HepG2 (cell line): ENCODE data around the gene COQ8A. TPM values are rescaled to one million over a fixed set of nuclear protein-coding genes. Genes with fewer than 3 reads are reported as not detected.

Experiments
- HNRNPH1 ChIP-seq: fragments of 200-400 bp; formaldehyde crosslinking; optimal IDR thresholded peaks from 2 replicates; pipeline ENCODE3; 2017; ENCODE audit warnings: mild to moderate bottlenecking, low read depth, low read length
- ZNF598 ChIP-seq: sonication (generic); formaldehyde crosslinking; IDR thresholded peaks from 2 replicates; pipeline ENCODE4 v1.5.1; 2020; ENCODE audit warnings: mild to moderate bottlenecking, missing genetic modification reagents, borderline replicate concordance
- ZNF772 ChIP-seq: sonication (generic); formaldehyde crosslinking; IDR thresholded peaks from 2 replicates; pipeline ENCODE4 v1.5.0; 2020; ENCODE audit warnings: mild to moderate bottlenecking, missing genetic modification reagents
- ZSCAN22 ChIP-seq: sonication (generic); formaldehyde crosslinking; IDR thresholded peaks from 2 replicates; pipeline ENCODE4 v1.4.0; 2020; ENCODE audit warnings: mild to moderate bottlenecking, missing genetic modification reagents
- polyA plus RNA-seq, 8 experiments: library from polyadenylated mRNA; depleted of rRNA in 3 of 8; stranded (reverse) in 7 of 8; unstranded in 1 of 8; fragments of >200 nt; fragmentation: Illumina TruSeq in 4 of 8; extraction: Trizol in 4 of 8; gene quantifications; 2 replicates each; pipeline versions ENCODE4 v1.2.1 to v1.2.3, GENCODE V29; 2011 to 2016; ENCODE audit warnings: low read depth in 4 of 8, missing spikeins in 1 of 8, mixed read lengths in 1 of 8; ENCODE audit not compliant: insufficient read depth in 1 of 8
- total RNA-seq, 5 experiments: library from RNA; depleted of rRNA; stranded (reverse); fragments of >200 nt; fragmentation: Illumina TruSeq; extraction: Trizol; gene quantifications; 2 replicates each; pipeline ENCODE4 v1.2.3, GENCODE V29; 2016; ENCODE audit warnings: low read depth in 1 of 5
- TF ChIP-seq, protein P1 (sequence below): sonication (generic); formaldehyde crosslinking; IDR thresholded peaks from 2 replicates; pipeline ENCODE4 v1.4.0; 2020; ENCODE audit warnings: mild to moderate bottlenecking, missing genetic modification reagents, borderline replicate concordance
- TF ChIP-seq, protein P2 (sequence below): sonication (generic); formaldehyde crosslinking; IDR thresholded peaks from 2 replicates; pipeline ENCODE4 v1.4.0; 2020; ENCODE audit warnings: low read depth, mild to moderate bottlenecking, missing genetic modification reagents
- TF ChIP-seq, protein P3 (sequence below): IDR thresholded peaks from 2 replicates; pipeline ENCODE4 v1.4.0; 2020; ENCODE audit warnings: mild to moderate bottlenecking, missing genetic modification reagents
- TF ChIP-seq, protein P4 (sequence below): sonication (generic); formaldehyde crosslinking; IDR thresholded peaks from 2 replicates; pipeline ENCODE4 v1.4.0; 2020; ENCODE audit warnings: mild to moderate bottlenecking, missing genetic modification reagents

Gene COQ8A
- total and polyA plus RNA-seq, 2 of the 13 experiments (the other 11 are each of a cell fraction or from before 2014, with no cell fraction given), result 60.4 to 88.7 TPM

DNA sequence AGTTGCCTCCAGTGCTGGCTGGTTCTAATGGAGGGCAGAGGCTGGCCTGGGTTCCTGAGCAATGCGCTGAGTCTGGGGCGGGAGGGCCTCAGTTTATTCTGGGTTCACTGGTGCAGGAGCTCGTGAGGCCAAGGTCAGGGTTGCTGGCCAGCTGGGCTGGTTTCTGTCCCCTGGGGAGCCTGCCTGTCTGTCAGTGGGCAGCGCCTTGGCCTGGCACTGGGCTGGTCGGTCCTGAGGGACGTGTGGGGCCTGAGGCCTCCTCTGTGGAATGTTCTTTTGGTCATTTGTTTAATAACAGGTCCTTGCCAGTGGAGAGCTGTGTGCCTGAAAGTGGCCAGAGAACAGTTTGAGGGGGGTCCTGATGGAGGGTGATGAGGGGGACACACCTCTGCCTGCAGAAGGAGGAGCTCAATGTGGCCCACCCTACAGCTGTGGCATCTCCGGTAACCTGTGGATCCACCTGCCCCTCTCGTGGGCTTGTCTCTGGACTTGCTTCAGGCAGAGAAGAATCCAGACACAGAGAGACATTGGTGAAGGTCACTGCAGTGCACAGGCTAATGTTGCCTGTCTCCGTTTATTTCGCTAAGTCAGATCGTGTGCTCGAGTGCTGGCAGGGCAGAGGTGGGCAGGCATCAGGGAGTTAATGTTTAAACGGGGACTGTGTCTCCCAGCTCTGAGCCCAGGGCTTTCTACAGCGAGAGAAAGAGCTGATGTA lies 34.6 kb downstream of the COQ8A start (continued):
- TF ChIP-seq, protein P1, sequence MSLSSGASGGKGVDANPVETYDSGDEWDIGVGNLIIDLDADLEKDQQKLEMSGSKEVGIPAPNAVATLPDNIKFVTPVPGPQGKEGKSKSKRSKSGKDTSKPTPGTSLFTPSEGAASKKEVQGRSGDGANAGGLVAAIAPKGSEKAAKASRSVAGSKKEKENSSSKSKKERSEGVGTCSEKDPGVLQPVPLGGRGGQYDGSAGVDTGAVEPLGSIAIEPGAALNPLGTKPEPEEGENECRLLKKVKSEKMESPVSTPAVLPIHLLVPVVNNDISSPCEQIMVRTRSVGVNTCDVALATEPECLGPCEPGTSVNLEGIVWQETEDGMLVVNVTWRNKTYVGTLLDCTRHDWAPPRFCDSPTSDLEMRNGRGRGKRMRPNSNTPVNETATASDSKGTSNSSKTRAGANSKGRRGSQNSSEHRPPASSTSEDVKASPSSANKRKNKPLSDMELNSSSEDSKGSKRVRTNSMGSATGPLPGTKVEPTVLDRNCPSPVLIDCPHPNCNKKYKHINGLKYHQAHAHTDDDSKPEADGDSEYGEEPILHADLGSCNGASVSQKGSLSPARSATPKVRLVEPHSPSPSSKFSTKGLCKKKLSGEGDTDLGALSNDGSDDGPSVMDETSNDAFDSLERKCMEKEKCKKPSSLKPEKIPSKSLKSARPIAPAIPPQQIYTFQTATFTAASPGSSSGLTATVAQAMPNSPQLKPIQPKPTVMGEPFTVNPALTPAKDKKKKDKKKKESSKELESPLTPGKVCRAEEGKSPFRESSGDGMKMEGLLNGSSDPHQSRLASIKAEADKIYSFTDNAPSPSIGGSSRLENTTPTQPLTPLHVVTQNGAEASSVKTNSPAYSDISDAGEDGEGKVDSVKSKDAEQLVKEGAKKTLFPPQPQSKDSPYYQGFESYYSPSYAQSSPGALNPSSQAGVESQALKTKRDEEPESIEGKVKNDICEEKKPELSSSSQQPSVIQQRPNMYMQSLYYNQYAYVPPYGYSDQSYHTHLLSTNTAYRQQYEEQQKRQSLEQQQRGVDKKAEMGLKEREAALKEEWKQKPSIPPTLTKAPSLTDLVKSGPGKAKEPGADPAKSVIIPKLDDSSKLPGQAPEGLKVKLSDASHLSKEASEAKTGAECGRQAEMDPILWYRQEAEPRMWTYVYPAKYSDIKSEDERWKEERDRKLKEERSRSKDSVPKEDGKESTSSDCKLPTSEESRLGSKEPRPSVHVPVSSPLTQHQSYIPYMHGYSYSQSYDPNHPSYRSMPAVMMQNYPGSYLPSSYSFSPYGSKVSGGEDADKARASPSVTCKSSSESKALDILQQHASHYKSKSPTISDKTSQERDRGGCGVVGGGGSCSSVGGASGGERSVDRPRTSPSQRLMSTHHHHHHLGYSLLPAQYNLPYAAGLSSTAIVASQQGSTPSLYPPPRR, result no peak
- TF ChIP-seq, protein P2, sequence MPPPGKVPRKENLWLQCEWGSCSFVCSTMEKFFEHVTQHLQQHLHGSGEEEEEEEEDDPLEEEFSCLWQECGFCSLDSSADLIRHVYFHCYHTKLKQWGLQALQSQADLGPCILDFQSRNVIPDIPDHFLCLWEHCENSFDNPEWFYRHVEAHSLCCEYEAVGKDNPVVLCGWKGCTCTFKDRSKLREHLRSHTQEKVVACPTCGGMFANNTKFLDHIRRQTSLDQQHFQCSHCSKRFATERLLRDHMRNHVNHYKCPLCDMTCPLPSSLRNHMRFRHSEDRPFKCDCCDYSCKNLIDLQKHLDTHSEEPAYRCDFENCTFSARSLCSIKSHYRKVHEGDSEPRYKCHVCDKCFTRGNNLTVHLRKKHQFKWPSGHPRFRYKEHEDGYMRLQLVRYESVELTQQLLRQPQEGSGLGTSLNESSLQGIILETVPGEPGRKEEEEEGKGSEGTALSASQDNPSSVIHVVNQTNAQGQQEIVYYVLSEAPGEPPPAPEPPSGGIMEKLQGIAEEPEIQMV (CRISPR knock-in tag), result 0 out of 2 replicates have a peak, but pooled peaks have one; percentile 3
- TF ChIP-seq ZSCAN22 (CRISPR knock-in tag) (no peak), ZNF772 (no peak), HNRNPH1 (no peak), ZNF598 (0 out of 2 replicates have a peak, but pooled peaks have one; percentile 49)
- TF ChIP-seq, protein P3, sequence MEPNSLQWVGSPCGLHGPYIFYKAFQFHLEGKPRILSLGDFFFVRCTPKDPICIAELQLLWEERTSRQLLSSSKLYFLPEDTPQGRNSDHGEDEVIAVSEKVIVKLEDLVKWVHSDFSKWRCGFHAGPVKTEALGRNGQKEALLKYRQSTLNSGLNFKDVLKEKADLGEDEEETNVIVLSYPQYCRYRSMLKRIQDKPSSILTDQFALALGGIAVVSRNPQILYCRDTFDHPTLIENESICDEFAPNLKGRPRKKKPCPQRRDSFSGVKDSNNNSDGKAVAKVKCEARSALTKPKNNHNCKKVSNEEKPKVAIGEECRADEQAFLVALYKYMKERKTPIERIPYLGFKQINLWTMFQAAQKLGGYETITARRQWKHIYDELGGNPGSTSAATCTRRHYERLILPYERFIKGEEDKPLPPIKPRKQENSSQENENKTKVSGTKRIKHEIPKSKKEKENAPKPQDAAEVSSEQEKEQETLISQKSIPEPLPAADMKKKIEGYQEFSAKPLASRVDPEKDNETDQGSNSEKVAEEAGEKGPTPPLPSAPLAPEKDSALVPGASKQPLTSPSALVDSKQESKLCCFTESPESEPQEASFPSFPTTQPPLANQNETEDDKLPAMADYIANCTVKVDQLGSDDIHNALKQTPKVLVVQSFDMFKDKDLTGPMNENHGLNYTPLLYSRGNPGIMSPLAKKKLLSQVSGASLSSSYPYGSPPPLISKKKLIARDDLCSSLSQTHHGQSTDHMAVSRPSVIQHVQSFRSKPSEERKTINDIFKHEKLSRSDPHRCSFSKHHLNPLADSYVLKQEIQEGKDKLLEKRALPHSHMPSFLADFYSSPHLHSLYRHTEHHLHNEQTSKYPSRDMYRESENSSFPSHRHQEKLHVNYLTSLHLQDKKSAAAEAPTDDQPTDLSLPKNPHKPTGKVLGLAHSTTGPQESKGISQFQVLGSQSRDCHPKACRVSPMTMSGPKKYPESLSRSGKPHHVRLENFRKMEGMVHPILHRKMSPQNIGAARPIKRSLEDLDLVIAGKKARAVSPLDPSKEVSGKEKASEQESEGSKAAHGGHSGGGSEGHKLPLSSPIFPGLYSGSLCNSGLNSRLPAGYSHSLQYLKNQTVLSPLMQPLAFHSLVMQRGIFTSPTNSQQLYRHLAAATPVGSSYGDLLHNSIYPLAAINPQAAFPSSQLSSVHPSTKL (CRISPR knock-in tag), result peak; percentile 47
- TF ChIP-seq, protein P4, sequence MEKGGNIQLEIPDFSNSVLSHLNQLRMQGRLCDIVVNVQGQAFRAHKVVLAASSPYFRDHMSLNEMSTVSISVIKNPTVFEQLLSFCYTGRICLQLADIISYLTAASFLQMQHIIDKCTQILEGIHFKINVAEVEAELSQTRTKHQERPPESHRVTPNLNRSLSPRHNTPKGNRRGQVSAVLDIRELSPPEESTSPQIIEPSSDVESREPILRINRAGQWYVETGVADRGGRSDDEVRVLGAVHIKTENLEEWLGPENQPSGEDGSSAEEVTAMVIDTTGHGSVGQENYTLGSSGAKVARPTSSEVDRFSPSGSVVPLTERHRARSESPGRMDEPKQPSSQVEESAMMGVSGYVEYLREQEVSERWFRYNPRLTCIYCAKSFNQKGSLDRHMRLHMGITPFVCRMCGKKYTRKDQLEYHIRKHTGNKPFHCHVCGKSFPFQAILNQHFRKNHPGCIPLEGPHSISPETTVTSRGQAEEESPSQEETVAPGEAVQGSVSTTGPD (CRISPR knock-in tag), result no peak
